Endometrium (tissue), 2 donors: ENCODE measurements around the gene GPR78.

ENCODE experiments used
- FAIRE-seq: peaks from 2 replicates; lab custom pipeline; 2012; peaks lifted over from hg19 to GRCh38; lab: Jason Lieb, UNC
- donor health status: control.
- donor health status: control.

Gene GPR78

GRCh38 chr4:8600266-8600665 lies 20.1 kb downstream of the GPR78 start:
- no peak for FAIRE-seq

- FAIRE-seq = no peak
Observed at GRCh38 chr4:8600686-8601085, 20.5 kb downstream of the GPR78 start.

DNA sequence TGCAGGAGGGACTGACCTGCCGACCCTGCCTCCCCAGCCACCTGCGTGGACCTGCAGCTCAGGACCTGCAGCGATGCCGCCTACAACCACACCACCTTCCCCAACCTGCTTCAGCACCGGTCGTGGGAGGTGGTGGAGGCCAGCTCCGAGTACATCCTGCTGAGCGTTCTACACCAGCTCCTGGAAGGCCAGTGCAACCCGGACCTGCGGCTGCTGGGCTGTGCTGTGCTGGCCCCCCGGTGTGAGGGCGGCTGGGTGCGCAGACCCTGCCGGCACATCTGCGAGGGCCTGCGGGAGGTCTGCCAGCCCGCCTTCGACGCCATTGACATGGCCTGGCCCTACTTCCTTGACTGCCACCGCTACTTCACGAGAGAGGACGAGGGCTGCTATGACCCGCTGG lies 20.9 kb downstream of the GPR78 start:
- no peak for FAIRE-seq

DNA sequence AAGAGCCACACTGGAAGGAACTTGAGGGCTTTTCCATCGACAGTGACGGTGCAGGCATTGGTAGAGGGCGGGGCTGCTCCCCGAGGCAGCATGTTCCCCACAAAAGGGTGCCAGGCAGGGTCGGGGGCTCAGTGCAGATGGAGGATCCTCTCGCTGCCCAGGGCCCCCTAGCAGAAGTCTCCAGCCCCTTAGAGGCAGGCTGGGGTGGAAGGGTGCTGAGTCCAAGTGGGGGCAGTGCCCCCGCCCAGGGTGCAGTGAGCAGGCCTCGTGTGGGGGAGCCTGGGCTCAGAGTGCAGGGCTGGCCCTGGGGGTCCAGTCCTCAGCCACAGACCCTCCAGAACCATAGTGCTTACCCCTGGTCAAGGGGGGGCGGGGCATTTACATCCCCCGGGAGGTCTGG lies 21.4 kb downstream of the GPR78 start:
- no peak for FAIRE-seq

DNA sequence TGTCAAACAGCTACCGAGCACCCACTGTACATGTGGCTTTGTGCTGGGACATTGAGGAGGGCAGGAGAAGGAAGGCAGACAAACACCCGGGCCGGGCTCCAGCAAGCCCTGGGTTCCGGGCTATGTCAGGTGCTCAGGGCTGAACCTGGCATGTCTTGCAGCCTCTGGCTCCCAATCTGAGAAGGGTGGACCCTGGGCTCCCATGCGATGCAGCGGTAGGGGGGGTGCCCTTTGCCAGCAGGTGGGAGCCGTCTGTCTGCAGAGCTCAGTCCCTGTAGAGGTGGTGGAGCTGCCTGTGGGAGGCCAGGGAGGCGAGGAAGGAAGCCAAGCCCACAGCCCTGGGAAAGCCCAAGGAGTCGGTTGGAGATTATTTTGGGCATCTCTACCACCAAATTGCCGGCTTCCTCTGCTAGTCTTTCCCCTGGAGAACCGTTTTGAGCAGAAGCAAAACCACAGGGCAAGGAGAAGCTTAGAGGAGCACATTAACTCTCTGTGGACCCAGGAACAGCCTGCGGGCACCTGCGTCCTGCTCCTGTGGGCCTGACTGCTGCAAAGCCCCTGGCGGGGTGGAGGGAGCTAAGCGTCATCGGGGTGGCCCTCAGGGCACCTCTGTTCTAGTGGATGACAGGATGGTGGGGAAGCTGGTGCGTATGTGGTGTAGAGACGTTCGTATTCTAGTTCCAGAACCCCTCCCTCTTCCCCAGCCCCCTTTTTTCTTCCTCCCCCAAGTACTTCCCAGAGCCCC lies 22.7 kb downstream of the GPR78 start:
- no peak for FAIRE-seq

GRCh38 chr4:8603931-8604330 lies 23.7 kb downstream of the GPR78 start:
- FAIRE-seq = no peak

- FAIRE-seq = no peak
Observed at GRCh38 chr4:8605289-8605688, 25.1 kb downstream of the GPR78 start.

DNA sequence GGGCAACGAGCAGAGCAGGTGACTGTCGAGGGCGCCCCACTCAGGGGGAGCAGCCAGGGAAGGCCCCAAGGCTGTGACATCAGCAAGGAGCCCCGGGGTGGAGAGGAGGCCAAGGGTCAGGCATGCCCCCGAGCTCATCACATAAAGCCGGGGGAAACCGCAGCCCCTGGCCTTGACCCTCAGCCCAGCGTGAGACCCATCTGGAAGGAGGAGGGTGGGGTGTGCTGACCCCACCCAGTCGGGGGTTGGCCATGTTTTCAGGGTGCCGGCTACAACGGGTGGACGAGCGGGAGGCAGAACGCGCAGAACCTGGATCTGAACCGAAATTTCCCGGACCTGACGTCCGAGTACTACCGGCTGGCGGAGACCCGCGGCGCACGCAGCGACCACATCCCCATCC lies 26.3 kb downstream of the GPR78 start:
- FAIRE-seq = no peak

- no peak for FAIRE-seq
Observed at GRCh38 chr4:8606966-8607365, 26.8 kb downstream of the GPR78 start.

DNA sequence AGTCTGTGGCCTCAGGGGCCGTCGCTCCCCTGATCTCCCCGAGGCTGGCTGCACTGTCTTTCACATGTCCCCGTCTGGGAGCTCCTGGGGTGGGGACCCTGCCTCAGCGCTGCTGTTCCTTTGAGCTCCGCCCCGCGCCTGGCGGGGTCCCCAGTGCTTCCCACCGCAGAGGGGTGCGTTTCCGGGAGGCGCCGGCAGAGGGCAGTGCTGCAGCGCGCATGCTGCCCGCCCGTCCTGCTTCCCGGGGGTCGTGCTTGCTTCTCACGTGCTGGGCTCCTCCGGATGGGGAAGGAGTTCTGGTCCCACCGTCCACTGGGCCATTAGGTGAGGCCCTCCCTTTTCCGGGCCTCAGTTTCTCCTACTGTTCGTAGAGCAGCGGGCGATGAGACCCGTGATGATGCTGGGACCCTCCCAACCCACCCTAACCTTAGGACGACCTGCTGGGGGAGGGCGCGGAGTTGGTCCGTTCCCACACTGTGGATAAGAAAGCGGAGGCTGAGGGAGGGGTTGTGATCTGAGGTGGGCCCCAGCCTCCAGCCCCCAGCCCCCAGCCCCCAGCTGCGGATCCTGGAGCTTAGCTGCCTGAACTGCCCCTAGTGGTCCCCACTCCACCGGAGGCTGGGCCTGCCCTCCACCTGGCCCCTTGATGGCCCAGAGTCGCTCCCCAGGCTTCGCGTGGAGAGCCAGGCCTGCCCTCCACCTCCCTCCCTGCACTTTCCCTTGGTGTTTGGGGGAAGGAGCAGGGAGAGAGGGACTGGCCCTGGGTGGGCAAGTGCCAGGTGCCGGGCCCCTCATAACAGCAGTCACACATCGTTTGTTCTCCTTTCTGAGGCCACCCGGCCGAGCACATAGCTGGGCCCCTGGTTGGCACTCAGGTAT lies 27.6 kb downstream of the GPR78 start:
- no peak for FAIRE-seq

DNA sequence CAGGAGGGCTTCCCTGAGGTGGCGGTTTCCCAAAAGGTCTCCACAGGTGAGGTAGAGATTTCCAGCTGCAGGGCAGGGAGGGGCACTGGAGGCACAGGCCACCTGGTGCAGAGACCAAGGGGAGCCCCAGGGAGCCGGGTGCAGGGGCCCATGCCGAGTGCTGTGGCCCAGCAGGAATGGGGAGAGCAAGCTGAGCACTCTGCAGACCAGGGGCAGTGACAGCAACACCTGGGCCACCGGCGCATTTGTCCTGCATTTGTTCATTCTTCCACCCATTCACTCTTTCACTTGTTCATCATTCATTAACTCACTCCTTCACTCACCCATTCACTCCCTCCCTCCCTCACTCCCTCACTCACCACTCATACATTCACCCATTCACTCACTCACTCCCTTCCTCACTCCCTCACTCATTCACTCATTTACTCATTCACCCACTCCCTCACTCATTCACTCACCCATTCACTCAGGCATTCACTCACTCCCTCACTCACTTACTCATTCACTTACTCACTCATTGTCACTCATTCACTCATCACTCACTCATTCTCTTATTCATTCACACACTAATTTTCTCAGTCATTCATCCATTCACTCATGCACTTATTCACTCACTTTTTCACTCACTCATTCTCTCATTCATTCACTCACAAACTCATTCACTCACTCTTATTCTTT lies 28.7 kb downstream of the GPR78 start:
- FAIRE-seq = no peak

DNA sequence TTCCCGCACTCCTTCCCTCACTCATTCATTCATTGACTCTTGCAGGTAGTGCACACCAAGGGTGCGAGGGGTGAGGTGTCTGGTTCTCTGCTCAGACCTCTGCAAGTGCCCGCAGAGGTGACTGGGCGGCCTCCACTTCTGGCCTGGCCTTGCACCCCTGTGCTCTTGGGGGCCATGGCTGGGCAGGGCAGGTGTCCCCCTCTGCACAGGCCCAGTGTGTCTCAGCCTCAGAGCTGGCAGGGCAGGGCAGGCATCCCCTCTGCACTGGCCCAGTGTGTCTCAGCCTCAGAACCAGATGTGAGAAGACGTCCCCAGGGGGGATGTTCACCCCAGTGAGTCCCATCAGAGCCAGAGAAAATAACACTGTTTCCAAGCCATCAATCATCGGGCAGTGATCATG lies 29.2 kb downstream of the GPR78 start:
- FAIRE-seq = no peak

GRCh38 chr4:8609824-8610350 lies 29.7 kb downstream of the GPR78 start:
- no peak for FAIRE-seq

DNA sequence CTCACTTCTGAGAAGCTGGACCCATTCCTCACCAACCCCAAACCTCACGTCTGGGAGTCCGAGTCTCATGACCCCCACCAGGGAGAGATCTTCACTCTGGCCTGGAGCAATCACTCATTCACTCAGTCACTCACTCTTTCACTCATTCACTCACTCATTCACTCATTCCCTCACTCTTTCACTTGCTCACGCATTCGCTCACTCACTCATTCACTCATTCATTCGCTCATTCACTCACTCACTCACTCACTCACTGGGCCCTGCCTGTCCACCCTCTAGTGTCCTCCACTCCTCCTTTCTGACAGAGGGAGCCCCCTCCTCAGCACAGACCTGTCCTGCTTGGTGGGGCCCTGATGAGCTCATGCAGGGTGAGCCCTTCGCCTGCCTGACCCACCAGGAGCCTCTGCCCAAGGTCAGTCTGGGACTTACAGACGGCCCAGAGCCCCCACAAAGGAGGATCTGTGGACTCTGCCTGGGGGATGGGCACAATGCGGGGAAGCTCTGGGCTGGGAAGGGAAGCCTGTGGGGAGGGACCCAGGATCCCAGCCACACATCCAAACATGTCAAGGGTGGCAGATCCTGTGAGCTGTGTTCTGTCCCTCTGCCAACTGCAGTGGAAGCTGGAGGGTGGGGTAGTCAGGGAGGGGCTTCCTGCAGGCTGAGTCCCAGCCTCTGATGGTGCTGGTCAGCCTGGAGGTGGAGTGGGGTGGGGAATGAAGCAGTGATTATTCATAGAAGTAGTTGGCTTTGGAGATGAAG lies 30.8 kb downstream of the GPR78 start:
- FAIRE-seq = no peak

DNA sequence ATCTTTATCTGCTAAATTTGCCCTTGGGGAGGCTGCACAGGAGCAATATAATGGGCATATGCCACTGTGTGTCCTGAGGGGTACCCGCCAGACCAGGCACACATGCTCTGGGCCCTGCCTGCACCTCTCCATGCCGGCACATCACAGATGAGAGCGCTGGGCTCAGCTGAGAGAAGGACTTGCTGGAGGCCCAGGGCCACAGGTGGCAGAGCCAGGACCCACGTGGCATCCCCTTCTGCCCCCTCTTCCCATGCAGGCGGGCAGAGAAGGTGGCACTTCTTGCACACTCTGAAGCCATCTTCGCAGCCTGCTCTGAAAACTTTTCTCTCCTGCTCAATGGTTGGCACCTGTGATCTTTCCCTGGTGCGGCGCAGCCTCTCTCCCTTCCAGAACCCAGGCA lies 32.5 kb downstream of the GPR78 start:
- no peak for FAIRE-seq

- no peak for FAIRE-seq
Observed at GRCh38 chr4:8613421-8614364, 33.5 kb downstream of the GPR78 start.

- FAIRE-seq = no peak
Observed at GRCh38 chr4:8614365-8615193, 34.4 kb downstream of the GPR78 start.

- no peak for FAIRE-seq
Observed at GRCh38 chr4:8615366-8615765, 35.2 kb downstream of the GPR78 start.

DNA sequence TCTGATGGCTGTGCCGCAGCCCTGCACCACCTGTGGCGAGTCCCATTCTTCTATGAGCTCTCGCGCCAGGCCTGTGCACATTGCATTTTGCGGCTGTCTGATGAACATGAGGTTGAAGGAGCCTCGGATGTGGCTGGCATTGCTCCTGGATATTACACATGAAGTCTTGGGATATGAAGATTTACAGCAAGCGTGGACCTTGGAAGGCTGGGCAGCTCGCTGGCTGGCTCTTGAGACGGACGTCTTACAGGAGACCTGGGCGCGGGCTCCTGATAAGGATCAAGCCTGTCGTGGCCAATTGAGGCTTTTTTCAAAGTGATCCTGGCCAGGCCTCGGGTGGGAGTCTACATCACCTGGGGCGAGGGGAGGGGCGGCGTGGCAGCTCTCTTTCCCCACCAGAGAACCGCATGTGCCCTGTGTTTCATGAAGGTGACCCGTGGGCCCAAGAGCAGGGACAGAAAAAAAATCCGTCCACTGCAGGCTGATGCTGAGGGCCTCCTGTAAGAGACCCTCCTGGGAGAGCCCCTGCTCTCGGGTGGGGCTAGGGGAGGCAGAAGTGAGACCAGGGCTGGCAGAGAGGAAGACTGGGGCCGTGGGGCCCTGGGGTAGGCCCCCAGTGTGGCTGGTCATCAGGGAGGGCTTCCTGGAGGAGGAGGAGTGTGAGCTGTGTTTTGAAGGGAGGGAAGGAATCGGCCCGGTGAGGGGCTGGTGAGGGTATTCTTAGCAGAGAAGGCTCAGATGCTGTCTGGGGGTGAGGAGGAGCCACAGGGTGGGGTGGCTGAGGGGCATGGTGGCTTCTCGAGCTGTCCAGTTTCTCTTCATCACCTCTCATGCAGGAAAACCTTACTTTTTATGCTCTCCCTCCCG lies 36.0 kb downstream of the GPR78 start:
- no peak for FAIRE-seq
